ENCODE measurements around the gene MARCHF2. TPM values are rescaled to one million over a fixed set of nuclear protein-coding genes. Genes with fewer than 3 reads are reported as not detected.
A peak's percentile ranks its signal among the peaks of the same experiment; 100 is the strongest.

MARCHF2 gene
- total RNA-seq, 2 experiments from 2014 or later: 14.5 to 16.0 TPM

- Mint-ChIP-seq H3K36me3 (peaks cover 30% of the 10 kb centered on the region), H3K27ac (peak overlapping the region; percentile 89), H3K27me3 (no peaks in the 10 kb centered on the region), H3K9me3 (no peaks in the 10 kb centered on the region), H3K4me3 (peak overlapping the region; percentile 81), H3K4me1 (ENCODE audit: low read depth) (peaks cover 44% of the 10 kb centered on the region)
- CTCF ChIA-PET: interaction anchor here (0.8 to 4.2 kb wide), 8 partner anchors 10 to 140 kb away, joined by 3 to 43 read pairs (median 4); partner anchors contain the start of gene MARCHF2
- POLR2A ChIA-PET: interaction anchor here (1.2 to 3.1 kb wide), 6 partner anchors 12 to 130 kb away, joined by 4 to 16 read pairs (median 8); partner anchors contain the start of genes MARCHF2 and ZNF414
- intact Hi-C loops (cut with micrococcal nuclease): loop anchor here (5.0 kb wide), 1 partner anchor 131 kb away; the partner anchor contains the start of gene MYO1F
- no peak for DNase-seq
These were observed 33.1 kb downstream of the MARCHF2 start for GRCh38 chr19:8446061-8446709.

GRCh38 chr19:8449830-8450229 lies 36.7 kb downstream of the MARCHF2 start:
- H3K9me3 Mint-ChIP-seq: no peaks in the 10 kb centered on the region
- H3K27me3 Mint-ChIP-seq: no peaks in the 10 kb centered on the region
- ChIA-PET CTCF (interaction anchor here (1.4 to 3.6 kb wide), 4 partner anchors 37 to 131 kb away, joined by 8 to 19 read pairs (median 10); partner anchors contain the start of gene MARCHF2), POLR2A (interaction anchor here (1.5 kb wide), 1 partner anchor 15 kb away, joined by 3 read pairs; no protein-coding TSS in a partner anchor)
- H3K4me3 Mint-ChIP-seq: peak overlapping the region; percentile 18
- peak overlapping the region; percentile 47 for H3K27ac Mint-ChIP-seq
- H3K4me1 Mint-ChIP-seq (ENCODE audit: low read depth): peaks cover 72% of the 10 kb centered on the region
- H3K36me3 Mint-ChIP-seq: peaks cover 47% of the 10 kb centered on the region
- intact Hi-C loops (cut with micrococcal nuclease): loop anchor here (5.0 kb wide), 1 partner anchor 127 kb away; the partner anchor contains the start of gene MYO1F
- DNase-seq: peak; percentile 29

- Mint-ChIP-seq H3K4me3 (no peak overlapping the region), H3K27ac (peak overlapping the region; percentile 42), H3K4me1 (ENCODE audit: low read depth) (peaks cover 81% of the 10 kb centered on the region), H3K9me3 (no peaks in the 10 kb centered on the region), H3K27me3 (no peaks in the 10 kb centered on the region), H3K36me3 (peaks cover 48% of the 10 kb centered on the region)
- intact Hi-C loops (cut with micrococcal nuclease): no loop called here
- DNase-seq: no peak
- ChIA-PET CTCF (interaction anchor here (1.2 to 1.5 kb wide), 2 partner anchors 28 to 54 kb away, joined by 3 to 5 read pairs; no protein-coding TSS in a partner anchor), POLR2A (interaction anchor here (1.0 kb wide), 1 partner anchor 38 kb away, joined by 3 read pairs; the partner anchor contains the start of gene MARCHF2)
These were observed 38.3 kb downstream of the MARCHF2 start for GRCh38 chr19:8451377-8451776.

GRCh38 chr19:8451885-8452284 lies 38.8 kb downstream of the MARCHF2 start:
- no peaks in the 10 kb centered on the region for H3K9me3 Mint-ChIP-seq
- H3K4me1 Mint-ChIP-seq (ENCODE audit: low read depth): peaks cover 81% of the 10 kb centered on the region
- peaks cover 49% of the 10 kb centered on the region for H3K36me3 Mint-ChIP-seq
- CTCF ChIA-PET: interaction anchor here (1.2 to 1.5 kb wide), 3 partner anchors 53 to 129 kb away, joined by 4 to 5 read pairs (median 5); no protein-coding TSS in a partner anchor
- no peak for DNase-seq
- no peaks in the 10 kb centered on the region for H3K27me3 Mint-ChIP-seq
- intact Hi-C loops (cut with micrococcal nuclease): no loop called here
- POLR2A ChIA-PET: interaction anchor here (1.0 kb wide), 1 partner anchor 39 kb away, joined by 3 read pairs; the partner anchor contains the start of gene MARCHF2
- no peak overlapping the region for H3K4me3 Mint-ChIP-seq
- H3K27ac Mint-ChIP-seq: peak overlapping the region; percentile 42

- Mint-ChIP-seq H3K9me3 (no peaks in the 10 kb centered on the region), H3K4me3 (no peak overlapping the region), H3K4me1 (ENCODE audit: low read depth) (peaks cover 81% of the 10 kb centered on the region), H3K27ac (peak overlapping the region; percentile 14), H3K27me3 (no peaks in the 10 kb centered on the region), H3K36me3 (peaks cover 45% of the 10 kb centered on the region)
- intact Hi-C loops (cut with micrococcal nuclease): no loop called here
- ChIA-PET CTCF (interaction anchor here (1.2 to 1.5 kb wide), 3 partner anchors 53 to 128 kb away, joined by 4 to 5 read pairs (median 5); no protein-coding TSS in a partner anchor), POLR2A (no interaction called here)
- no peak for DNase-seq
These were observed 39.5 kb downstream of the MARCHF2 start for GRCh38 chr19:8452446-8453123.

GRCh38 chr19:8453616-8454015 lies 40.5 kb downstream of the MARCHF2 start:
- H3K4me1 Mint-ChIP-seq (ENCODE audit: low read depth): peaks cover 85% of the 10 kb centered on the region
- H3K27me3 Mint-ChIP-seq: no peaks in the 10 kb centered on the region
- peaks cover 48% of the 10 kb centered on the region for H3K36me3 Mint-ChIP-seq
- intact Hi-C loops (cut with micrococcal nuclease): no loop called here
- DNase-seq: no peak
- CTCF ChIA-PET: no interaction called here
- POLR2A ChIA-PET: no interaction called here
- H3K9me3 Mint-ChIP-seq: no peaks in the 10 kb centered on the region
- H3K27ac Mint-ChIP-seq: peak overlapping the region; percentile 39
- H3K4me3 Mint-ChIP-seq: no peak overlapping the region

GRCh38 chr19:8454218-8454617 lies 41.1 kb downstream of the MARCHF2 start:
- Mint-ChIP-seq H3K36me3 (peaks cover 46% of the 10 kb centered on the region), H3K27me3 (no peaks in the 10 kb centered on the region), H3K4me1 (ENCODE audit: low read depth) (peaks cover 87% of the 10 kb centered on the region), H3K9me3 (no peaks in the 10 kb centered on the region), H3K4me3 (no peak overlapping the region), H3K27ac (peak overlapping the region; percentile 39)
- POLR2A ChIA-PET: no interaction called here
- DNase-seq: no peak
- intact Hi-C loops (cut with micrococcal nuclease): no loop called here
- CTCF ChIA-PET: no interaction called here

- Mint-ChIP-seq H3K36me3 (peaks cover 47% of the 10 kb centered on the region), H3K9me3 (no peaks in the 10 kb centered on the region), H3K4me1 (ENCODE audit: low read depth) (peaks cover 90% of the 10 kb centered on the region), H3K27me3 (no peaks in the 10 kb centered on the region), H3K27ac (peak overlapping the region; percentile 25), H3K4me3 (no peak overlapping the region)
- ChIA-PET CTCF (no interaction called here), POLR2A (no interaction called here)
- intact Hi-C loops (cut with micrococcal nuclease): no loop called here
- DNase-seq: no peak
These were observed 41.9 kb downstream of the MARCHF2 start for GRCh38 chr19:8455018-8455417.

- H3K9me3 Mint-ChIP-seq: no peaks in the 10 kb centered on the region
- intact Hi-C loops (cut with micrococcal nuclease): no loop called here
- ChIA-PET CTCF (interaction anchor here (0.7 to 1.3 kb wide), 3 partner anchors 10 to 43 kb away, joined by 3 to 4 read pairs (median 3); partner anchors contain the start of gene MARCHF2), POLR2A (no interaction called here)
- no peak for DNase-seq
- no peaks in the 10 kb centered on the region for H3K27me3 Mint-ChIP-seq
- H3K36me3 Mint-ChIP-seq: peaks cover 51% of the 10 kb centered on the region
- peak overlapping the region; percentile 18 for H3K27ac Mint-ChIP-seq
- no peak overlapping the region for H3K4me3 Mint-ChIP-seq
- H3K4me1 Mint-ChIP-seq (ENCODE audit: low read depth): peaks cover 95% of the 10 kb centered on the region
These were observed 43.0 kb downstream of the MARCHF2 start for GRCh38 chr19:8456064-8456463.

GRCh38 chr19:8457209-8457608 lies 44.1 kb downstream of the MARCHF2 start:
- H3K4me1 Mint-ChIP-seq (ENCODE audit: low read depth): peaks cover 95% of the 10 kb centered on the region
- no peak overlapping the region for H3K27ac Mint-ChIP-seq
- H3K9me3 Mint-ChIP-seq: no peaks in the 10 kb centered on the region
- ChIA-PET CTCF (interaction anchor here (1.0 to 1.3 kb wide), 3 partner anchors 44 to 121 kb away, joined by 3 to 6 read pairs (median 3); partner anchors contain the start of gene MARCHF2), POLR2A (interaction anchor here (0.9 to 2.0 kb wide), 2 partner anchors 11 to 56 kb away, joined by 6 to 8 read pairs; partner anchors contain the start of gene ZNF414)
- peaks cover 50% of the 10 kb centered on the region for H3K36me3 Mint-ChIP-seq
- intact Hi-C loops (cut with micrococcal nuclease): no loop called here
- H3K4me3 Mint-ChIP-seq: no peak overlapping the region
- DNase-seq: no peak
- no peaks in the 10 kb centered on the region for H3K27me3 Mint-ChIP-seq

GRCh38 chr19:8457827-8458226 lies 44.7 kb downstream of the MARCHF2 start:
- POLR2A ChIA-PET: interaction anchor here (0.9 to 2.0 kb wide), 2 partner anchors 12 to 56 kb away, joined by 6 to 8 read pairs; partner anchors contain the start of gene ZNF414
- Mint-ChIP-seq H3K9me3 (no peaks in the 10 kb centered on the region), H3K36me3 (peaks cover 48% of the 10 kb centered on the region), H3K4me1 (ENCODE audit: low read depth) (peaks cover 95% of the 10 kb centered on the region), H3K27ac (peak overlapping the region; percentile 62), H3K4me3 (no peak overlapping the region), H3K27me3 (no peaks in the 10 kb centered on the region)
- intact Hi-C loops (cut with micrococcal nuclease): no loop called here
- DNase-seq: no peak
- CTCF ChIA-PET: interaction anchor here (0.6 to 1.2 kb wide), 4 partner anchors 45 to 1185 kb away, joined by 3 to 6 read pairs (median 4); partner anchors contain the start of gene MARCHF2
